T-helper 9 cell (primary cell): ENCODE results near the gene CD40LG.
A peak's percentile ranks its signal among the peaks of the same experiment; 100 is the strongest.

Source experiments
- DNase-seq: peaks from one replicate; pipeline ENCODE4 v3.0.0-alpha.2; 2020
- total RNA-seq, 2 donors: gene quantifications; one replicate each; lab custom pipeline; 2026; lab: John Stamatoyannopoulos, UW

CD40LG gene
- total RNA-seq, result 70.3 to 83.0 reads per million in 2 donors

- DNase-seq, result no peak
These were observed at the start of gene CD40LG for GRCh38 chrX:136647677-136648360. CD40LG (plus strand) TSS chrX:136648158; CDS start chrX:136648249, 91 bp downstream.

DNA sequence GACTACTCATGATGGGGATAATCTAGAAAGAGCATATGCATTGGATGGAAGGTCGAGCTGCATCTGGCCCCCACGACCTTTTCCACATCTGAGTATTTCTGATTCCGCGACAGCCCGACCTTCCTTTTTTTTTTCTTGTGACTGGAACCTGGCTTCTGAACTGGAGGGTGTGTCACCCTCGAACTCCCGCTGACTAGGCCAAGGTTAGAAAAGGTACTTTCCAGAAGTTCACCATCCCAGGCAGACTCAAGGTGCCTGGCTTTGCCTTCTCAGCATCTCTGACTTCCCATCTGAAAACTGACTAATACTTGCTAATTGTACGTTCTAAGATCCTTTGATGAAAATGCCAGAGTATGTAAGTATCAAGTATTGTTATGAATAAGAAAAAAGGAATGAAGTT, 49.3 kb upstream of the CD40LG start:
- no peak for DNase-seq

DNA sequence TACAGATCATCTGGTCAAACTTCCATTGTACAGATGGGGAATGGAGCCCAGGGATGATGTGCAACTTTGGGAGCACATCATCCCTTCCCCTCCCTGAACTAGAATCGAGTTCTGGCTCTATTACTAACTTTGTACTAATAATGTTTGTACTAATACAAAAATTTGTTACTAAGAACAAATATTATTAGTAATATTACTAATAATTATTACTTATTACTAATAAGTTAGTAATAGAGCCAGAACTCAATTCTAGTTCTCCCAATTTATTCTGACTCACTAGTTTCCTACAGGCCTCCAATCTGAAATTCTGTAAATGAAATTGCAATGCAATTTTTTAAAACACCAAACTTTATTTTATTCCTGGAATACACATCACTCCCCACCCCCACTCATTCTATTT, 47.9 kb upstream of the CD40LG start:
- DNase-seq, result no peak

GRCh38 chrX:136607236-136607635, 40.7 kb upstream of the CD40LG start:
- no peak for DNase-seq

DNA sequence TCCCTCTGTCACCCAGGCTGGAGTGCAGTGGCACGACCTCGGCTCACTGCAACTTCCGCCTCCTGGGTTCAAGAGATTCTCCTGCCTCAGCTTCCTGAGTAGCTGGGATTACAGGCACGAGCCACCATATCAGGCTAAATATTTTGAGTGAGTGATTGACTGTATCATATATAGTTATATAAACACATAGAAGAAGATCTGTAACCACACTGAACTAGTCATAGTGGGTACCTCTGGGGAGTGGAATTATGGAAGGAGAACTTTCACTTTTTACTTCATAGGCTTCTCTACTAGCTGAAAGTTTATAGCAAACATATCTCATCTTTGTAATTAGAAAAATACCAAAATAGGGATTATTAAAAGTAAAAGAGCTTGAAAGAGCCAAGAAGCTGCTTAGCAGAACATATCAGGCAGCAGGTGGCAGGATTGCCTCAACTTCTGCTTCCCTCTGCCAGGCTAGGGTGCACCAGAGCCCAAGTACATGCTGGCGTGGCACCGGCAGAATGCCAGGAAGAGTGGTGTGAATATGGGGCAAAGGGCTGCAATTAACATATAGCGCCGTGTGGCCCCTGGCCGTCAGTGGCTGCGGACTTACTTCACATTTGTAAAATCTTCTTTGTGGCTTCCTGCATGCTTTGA, 39.5 kb upstream of the CD40LG start:
- DNase-seq, result peak; percentile 34

- no peak for DNase-seq
These were observed 30.8 kb upstream of the CD40LG start for GRCh38 chrX:136616987-136617685.

DNA sequence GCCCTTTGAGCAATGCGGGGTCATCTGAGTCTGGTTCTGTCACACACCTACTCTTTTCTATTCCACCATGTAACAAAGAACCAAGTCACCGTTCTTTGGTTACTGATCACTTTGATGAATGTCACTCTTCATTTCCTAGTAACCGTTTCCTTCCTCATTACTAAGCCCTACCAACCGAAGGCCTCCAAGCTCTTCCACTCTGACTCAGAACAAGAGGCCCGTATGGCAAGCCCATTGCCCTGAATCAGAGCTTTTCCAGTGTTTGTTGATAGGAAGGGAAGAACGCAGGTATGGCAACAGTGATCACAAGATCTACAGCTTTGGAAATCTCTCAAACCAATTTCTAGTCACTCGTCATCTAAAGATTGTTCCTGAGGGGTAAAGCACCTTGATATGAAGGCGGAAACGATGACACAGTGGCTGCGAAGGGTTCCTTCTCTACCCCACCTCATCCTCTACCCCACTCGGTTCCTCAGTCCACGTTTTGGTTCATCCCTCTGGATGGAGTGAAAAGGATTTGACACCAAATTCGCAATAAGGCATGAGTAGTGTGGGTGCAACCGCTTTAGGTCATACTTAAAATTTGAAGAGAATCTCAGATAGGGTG, 28.0 kb upstream of the CD40LG start:
- DNase-seq, result no peak

DNA sequence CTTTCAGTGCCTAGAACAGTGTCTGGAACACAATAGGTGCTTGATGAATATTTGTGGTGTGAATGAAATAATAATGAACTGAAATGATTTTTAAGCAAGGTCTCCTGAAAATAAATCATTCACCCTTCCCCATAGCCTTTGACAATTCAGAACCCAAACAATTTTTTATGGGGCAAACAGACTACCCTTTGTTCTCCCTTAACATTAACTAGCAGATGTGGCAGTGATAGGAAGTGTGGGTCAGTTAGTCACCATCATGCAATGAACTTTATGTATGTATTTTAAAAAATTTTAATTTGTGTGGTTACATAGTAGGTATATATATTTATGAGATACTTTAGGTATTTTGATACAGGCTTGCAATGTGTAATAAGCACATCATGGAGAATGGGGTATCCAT, 27.2 kb upstream of the CD40LG start:
- DNase-seq, result no peak

- DNase-seq, result no peak
These were observed 25.4 kb upstream of the CD40LG start for GRCh38 chrX:136622568-136622967.

- no peak for DNase-seq
These were observed 24.6 kb upstream of the CD40LG start for GRCh38 chrX:136623396-136623795.

DNA sequence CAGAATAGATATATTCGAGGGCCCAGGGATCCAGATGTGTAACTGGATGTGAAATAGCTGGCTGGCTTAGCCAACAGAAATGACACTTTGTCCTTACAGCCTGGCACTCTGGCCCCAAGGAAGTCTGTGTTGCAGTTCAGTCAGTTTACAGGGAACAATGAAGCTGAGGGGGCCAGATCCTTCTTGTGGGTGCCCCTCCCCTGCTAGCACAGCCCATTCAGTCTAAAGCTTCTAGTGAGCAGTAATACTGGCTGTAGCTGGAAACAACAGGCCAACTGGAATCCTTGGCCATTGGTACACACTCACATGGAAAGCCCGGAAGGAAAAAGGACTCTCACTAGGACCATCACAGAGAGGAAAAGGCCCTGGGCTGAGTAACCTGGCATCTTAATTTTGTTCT, 22.7 kb upstream of the CD40LG start:
- DNase-seq, result no peak

DNA sequence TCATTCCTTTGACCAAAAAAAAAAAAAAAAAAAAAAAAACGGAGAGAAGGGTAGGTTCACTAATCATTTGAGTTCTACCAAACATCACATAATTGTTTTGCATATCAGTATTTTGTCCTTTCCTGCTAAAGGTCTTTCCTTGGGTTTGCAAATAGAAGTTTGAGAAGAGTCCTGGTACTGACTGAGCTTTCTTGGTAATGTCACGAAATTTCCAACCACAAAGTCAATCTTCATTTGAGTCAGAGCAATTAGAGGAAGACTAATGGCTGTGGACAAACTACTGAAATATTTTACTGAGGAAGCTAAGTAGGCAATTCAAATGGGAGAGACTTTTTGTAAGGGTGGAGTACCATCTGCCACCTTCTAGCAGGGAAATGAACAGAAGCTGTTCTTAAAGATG, 21.7 kb upstream of the CD40LG start:
- no peak for DNase-seq

GRCh38 chrX:136626891-136627290, 21.1 kb upstream of the CD40LG start:
- no peak for DNase-seq

- no peak for DNase-seq
These were observed 20.5 kb upstream of the CD40LG start for GRCh38 chrX:136627409-136627808.

DNA sequence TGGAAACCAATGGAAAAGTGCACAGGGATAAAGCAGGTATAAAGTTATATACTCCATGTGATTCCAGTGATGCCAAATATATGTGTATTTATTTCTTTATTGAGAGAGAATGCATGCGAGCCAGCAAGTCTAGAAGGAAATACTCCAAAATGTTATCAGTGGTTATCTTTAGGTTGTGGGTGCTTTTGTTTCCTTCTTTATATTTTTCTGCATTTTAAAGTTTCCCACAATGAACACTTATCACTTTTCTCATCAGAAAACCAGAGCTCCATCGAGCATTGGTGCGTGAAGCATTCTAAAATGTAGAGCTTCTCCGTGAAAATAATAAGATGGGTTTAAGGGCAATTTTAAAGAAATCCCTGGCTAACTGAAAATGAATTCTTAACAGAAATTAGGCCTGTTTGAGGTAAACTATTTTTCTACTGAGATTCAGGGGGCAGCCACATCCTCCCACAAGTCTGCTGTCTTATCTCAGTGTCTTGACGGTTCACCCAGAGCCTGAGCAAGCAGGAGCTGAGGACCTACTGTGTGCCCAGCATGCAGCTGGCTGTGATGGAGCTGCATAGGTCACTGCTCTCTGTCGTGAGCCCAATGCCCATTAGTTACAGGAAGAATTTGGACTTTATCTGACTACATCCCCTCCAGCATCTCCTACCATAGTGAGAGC, 18.7 kb upstream of the CD40LG start:
- no peak for DNase-seq

GRCh38 chrX:136630881-136631280, 17.1 kb upstream of the CD40LG start:
- DNase-seq, result no peak

DNA sequence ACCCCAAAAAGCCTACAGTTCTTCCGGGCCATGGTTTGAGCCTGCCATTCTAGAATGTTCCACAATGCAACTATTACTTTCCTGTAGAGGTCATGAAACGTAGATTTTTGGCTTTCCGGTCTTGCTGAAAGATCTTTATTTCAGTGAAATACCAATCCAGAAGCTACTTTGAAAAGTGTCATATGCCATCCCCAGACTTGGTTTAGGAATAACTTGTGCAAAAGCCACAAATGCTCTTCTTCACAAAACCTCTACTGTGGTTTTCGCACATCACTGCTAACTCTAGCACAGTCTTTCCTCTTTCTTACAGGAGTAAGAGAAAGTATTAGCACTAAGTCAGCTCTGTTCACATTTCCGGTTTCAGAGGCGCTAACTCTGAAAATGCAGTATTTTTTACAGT, 12.7 kb upstream of the CD40LG start:
- DNase-seq, result no peak

DNA sequence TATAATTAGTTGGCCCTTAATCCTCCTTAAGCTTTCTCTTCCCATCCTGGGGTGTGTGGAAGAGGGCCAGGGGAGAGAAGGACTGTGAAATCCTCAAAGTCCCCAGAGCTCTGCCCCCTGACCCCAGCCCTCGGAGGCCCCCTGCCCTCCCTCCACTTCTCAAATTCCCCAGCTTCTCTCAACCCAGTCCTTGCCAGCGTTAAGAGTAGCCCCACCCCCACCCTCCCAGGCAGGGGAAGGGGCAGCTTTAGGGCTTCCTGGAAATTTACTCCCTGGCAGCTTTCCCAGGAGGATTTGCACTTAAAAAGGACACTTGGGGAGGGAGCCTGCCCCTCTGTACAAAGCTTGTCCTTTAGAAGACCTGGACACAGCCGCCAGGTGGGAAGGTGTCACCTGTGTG, 11.8 kb upstream of the CD40LG start:
- no peak for DNase-seq

DNA sequence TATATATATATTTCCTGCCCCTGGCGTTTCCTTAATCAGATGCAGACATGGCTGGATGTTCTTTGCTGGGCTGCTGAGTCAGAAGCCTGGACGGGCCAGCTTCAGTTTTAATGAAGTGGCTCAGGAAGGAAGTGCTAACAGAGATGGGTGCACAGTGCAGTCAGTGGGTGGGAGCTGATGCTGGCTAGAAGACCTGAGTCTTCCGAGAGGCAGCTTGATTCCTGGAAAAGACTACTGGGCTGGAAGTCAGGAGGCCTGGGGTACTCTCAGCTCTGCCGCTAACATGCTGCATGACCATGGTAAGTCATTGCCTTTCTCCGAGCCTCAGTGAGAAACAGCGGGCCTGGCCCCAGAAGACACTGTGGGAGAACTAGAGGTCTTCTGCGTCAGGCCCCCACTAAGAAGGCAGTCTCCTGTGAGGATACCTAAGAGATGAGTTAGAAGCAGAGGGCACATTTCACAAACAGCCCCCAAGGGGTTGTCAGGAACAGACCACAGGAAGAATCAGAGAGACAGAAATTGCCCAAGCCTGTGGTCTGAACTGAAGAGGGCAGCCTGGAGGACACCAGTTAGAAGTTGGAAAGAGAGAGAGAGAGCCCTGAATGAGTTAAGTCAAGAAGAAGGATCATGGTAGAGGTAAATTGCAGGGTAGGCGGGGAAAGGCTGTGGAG, 8.3 kb upstream of the CD40LG start:
- no peak for DNase-seq

DNA sequence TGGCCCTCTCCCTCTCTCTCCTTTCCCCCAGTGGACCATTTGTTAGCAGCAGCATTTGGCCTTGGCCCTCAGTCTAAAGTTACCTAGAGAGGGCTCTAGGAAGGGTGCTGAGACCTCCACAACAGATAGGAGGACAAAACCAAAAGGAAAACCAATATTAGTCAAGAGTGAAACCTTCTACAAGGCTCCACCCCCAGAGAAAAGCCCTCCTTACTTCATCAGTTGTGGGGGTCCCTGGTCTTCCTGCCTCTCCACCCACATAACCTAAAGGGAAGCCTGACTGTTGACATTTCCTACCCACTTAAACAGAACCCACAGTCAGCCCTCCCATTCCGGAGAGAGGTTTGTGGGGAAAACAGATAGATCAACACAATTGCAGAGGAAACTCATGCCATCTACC, 4.7 kb upstream of the CD40LG start:
- no peak for DNase-seq

DNA sequence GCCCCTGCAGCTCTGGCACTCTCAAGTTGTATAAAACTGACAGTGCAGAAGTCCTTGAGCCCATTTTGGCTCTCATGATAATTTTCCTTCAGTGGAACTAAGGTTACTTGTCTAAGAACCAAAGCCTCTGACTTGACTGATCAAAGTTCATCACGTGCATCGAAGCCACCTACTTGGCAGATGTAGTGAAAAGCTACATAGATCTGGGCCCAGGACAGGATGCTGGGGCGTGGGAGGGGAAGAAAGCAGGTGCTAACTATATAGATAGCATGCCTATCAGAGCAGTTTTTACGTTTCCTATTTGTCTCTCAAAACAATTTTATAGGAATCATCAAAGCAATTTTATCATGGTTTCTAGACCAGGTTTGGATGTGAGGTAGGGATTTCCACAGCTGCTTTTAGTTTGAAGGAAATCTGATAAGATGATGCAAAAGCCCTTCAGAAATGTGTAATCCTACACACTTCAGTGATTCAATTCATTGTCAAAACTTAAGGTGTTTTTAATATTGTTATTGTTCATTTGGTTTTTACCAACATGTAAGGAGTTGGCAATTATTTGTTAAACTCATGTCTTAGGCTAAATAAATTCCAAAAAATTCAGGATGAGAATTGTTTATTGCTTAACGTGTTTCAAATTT, 1.2 kb upstream of the CD40LG start:
- no peak for DNase-seq

GRCh38 chrX:136650811-136651210, 2.9 kb downstream of the CD40LG start:
- DNase-seq, result no peak
